GM23338 (cell line): ENCODE measurements around the gene PRPF6.

Source experiments
- CTCF ChIP-seq, 2 experiments: fragments of 200-600 bp in 1 of 2; sonication (generic) in 1 of 2; conservative IDR thresholded peaks; 2 replicates each; pipeline versions ENCODE4 v1.5.1 to v1.6.1; 2016 to 2017; ENCODE audit warnings: antibody characterized with exemption in 2 of 2, low read depth in 2 of 2, mild to moderate bottlenecking in 2 of 2, moderate library complexity in 1 of 2
- EZH2 ChIP-seq: fragments of 200-600 bp; sonication (generic); IDR thresholded peaks from one replicate; pipeline ENCODE4 v1.8.0; 2017; ENCODE audit warnings: antibody characterized with exemption, mild to moderate bottlenecking, low read depth; ENCODE audit not compliant: unreplicated experiment
- POLR2AphosphoS5 ChIP-seq: IDR thresholded peaks from 2 replicates; pipeline ENCODE4 v1.6.1; 2016; ENCODE audit warnings: antibody characterized with exemption, low read depth
- STAT1 ChIP-seq: IDR thresholded peaks from one replicate; pipeline ENCODE4 v1.6.1; 2016; ENCODE audit warnings: antibody characterized with exemption; ENCODE audit not compliant: unreplicated experiment

GRCh38 chr20:64038565-64039292 is 57.8 kb downstream of the PRPF6 start:
- TF ChIP-seq POLR2AphosphoS5 (0 out of 2 replicates have a peak, but pooled peaks have one; percentile 23), EZH2 (no peak), CTCF (conservative IDR thresholded peaks at IDR 0.05; ENCODE audit: low read depth in 2 of 2) (peak; percentile 60 to 81), STAT1 (no peak)
